Inflammatory macrophage treated with lipopolysaccharide for 4 hours (primary cell): ENCODE measurements around the gene ZNF837.
A peak's percentile ranks its signal among the peaks of the same experiment; 100 is the strongest.

Experiments
- DNase-seq: peaks from one replicate; pipeline ENCODE4 v3.0.0-alpha.2; 2020

Gene ZNF837

GRCh38 chr19:58349590-58349989, 31.2 kb downstream of the ZNF837 start:
- DNase-seq = no peak

- DNase-seq = peak; percentile 10
Observed at GRCh38 chr19:58348080-58348479, 32.8 kb downstream of the ZNF837 start.

GRCh38 chr19:58346961-58347929, 33.6 kb downstream of the ZNF837 start:
- DNase-seq = peak; percentile 79

- no peak for DNase-seq
Observed at GRCh38 chr19:58345558-58345957, 35.3 kb downstream of the ZNF837 start.

GRCh38 chr19:58338825-58339558, 41.8 kb downstream of the ZNF837 start:
- no peak for DNase-seq

- DNase-seq = no peak
Observed at GRCh38 chr19:58338336-58338735, 42.5 kb downstream of the ZNF837 start.

GRCh38 chr19:58336820-58337219, 44.0 kb downstream of the ZNF837 start:
- no peak for DNase-seq

- DNase-seq = no peak
Observed at GRCh38 chr19:58336216-58336615, 44.6 kb downstream of the ZNF837 start.

- no peak for DNase-seq
Observed at GRCh38 chr19:58335630-58336029, 45.2 kb downstream of the ZNF837 start.

- peak; percentile 65 for DNase-seq
Observed at GRCh38 chr19:58334691-58335249, 46.1 kb downstream of the ZNF837 start.

GRCh38 chr19:58332697-58333096, 48.1 kb downstream of the ZNF837 start:
- DNase-seq = peak; percentile 55

GRCh38 chr19:58330458-58330857, 50.4 kb downstream of the ZNF837 start:
- peak; percentile 29 for DNase-seq

- DNase-seq = peak; percentile 16
Observed at GRCh38 chr19:58328999-58329398, 51.8 kb downstream of the ZNF837 start.

GRCh38 chr19:58326914-58327726, 53.7 kb downstream of the ZNF837 start, which contains the start of gene ZSCAN22:
TSS of gene ZSCAN22 (plus strand) at chr19:58326994. CDS start at chr19:58334803, 7,809 bp downstream.
- peak; percentile 95 for DNase-seq

GRCh38 chr19:58326501-58326913, 54.3 kb downstream of the ZNF837 start:
- no peak for DNase-seq

- no peak for DNase-seq
Observed at GRCh38 chr19:58325311-58326022, 55.4 kb downstream of the ZNF837 start.

- DNase-seq = no peak
Observed at GRCh38 chr19:58319241-58319640, 61.6 kb downstream of the ZNF837 start.

- DNase-seq = no peak
Observed at GRCh38 chr19:58318297-58318696, 62.5 kb downstream of the ZNF837 start.
